Upper lobe of right lung (tissue), 1 donor: ENCODE results near the gene PNMA6F. TPM values are rescaled to one million over a fixed set of nuclear protein-coding genes. Genes with fewer than 3 reads are reported as not detected.

Source experiments
- ATAC-seq: fragments of 200-7000 bp; cut with Tn5 transposase; one replicate; pipeline ENCODE4 v1.9.1; 2020; ENCODE audit warnings: mild to moderate bottlenecking, moderate library complexity
- DNase-seq: peaks from one replicate; pipeline ENCODE4 v3.0.0-alpha.2; 2020
- H3K27ac ChIP-seq: fragments of 200-600 bp; one replicate; pipeline ENCODE4 v1.8.0; 2022
- H3K27me3 ChIP-seq: fragments of 200-600 bp; one replicate; pipeline ENCODE4 v1.8.0; 2022; ENCODE audit warnings: mild to moderate bottlenecking
- H3K36me3 ChIP-seq: fragments of 200-600 bp; one replicate; pipeline ENCODE4 v1.8.0; 2022
- H3K4me1 ChIP-seq: fragments of 200-600 bp; one replicate; pipeline ENCODE4 v1.8.0; 2022
- H3K4me3 ChIP-seq: fragments of 200-600 bp; one replicate; pipeline ENCODE4 v1.8.0; 2022; ENCODE audit warnings: mild to moderate bottlenecking
- H3K9me3 ChIP-seq: fragments of 200-600 bp; one replicate; pipeline ENCODE4 v1.8.0; 2022
- CTCF ChIP-seq: fragments of 200-600 bp; IDR thresholded peaks from one replicate; pipeline ENCODE4 v1.8.0; 2022; ENCODE audit warnings: antibody characterized with exemption
- intact Hi-C: fragments of 100-400 bp; cut with DNase I; formaldehyde crosslinking; loops from one replicate; pipeline ENCODE4 v1.11.0; 2022
- total RNA-seq: library from RNA; stranded (reverse); fragmentation: NEBNext Ultra II Directional; extraction: Animal tissue kit (Norgen Biotek cat#: 25700); gene quantifications from one replicate; pipeline ENCODE4 v1.2.1, GENCODE V29; 2021
- donor health status: DM: no; HTN: yes; CAD: no; lungs with severe emphysema.

PNMA6F gene
- total RNA-seq, 1 donor from 2014 or later, result not detected

GRCh38 chrX:153312041-153312440 lies 9.5 kb downstream of the PNMA6F start:
- no peak for TF ChIP-seq CTCF

GRCh38 chrX:153310901-153311300 lies 10.7 kb downstream of the PNMA6F start:
- Histone ChIP-seq H3K27me3 (no peaks in the 10 kb centered on the region), H3K4me1 (no peaks in the 10 kb centered on the region), H3K9me3 (no peaks in the 10 kb centered on the region), H3K4me3 (no peak overlapping the region), H3K36me3 (no peaks in the 10 kb centered on the region), H3K27ac (no peak overlapping the region)
- intact Hi-C loops, result no loop called here
- TF ChIP-seq CTCF, result no peak
- ATAC-seq (no peak), DNase-seq (no peak)

More at GRCh38 chrX:153312041-153312440, 9.5 kb downstream of the PNMA6F start:
- H3K36me3 ChIP-seq, result no peaks in the 10 kb centered on the region
- H3K4me3 ChIP-seq, result no peak overlapping the region
- no peak for DNase-seq
- no peaks in the 10 kb centered on the region for H3K4me1 ChIP-seq
- H3K27ac ChIP-seq, result no peak overlapping the region
- intact Hi-C loops, result no loop called here
- no peaks in the 10 kb centered on the region for H3K9me3 ChIP-seq
- ATAC-seq, result no peak
- H3K27me3 ChIP-seq, result no peaks in the 10 kb centered on the region

GRCh38 chrX:153307276-153308178 lies 14.0 kb downstream of the PNMA6F start:
- Histone ChIP-seq H3K4me3 (no peak overlapping the region), H3K27me3 (no peaks in the 10 kb centered on the region), H3K27ac (no peak overlapping the region), H3K36me3 (no peaks in the 10 kb centered on the region), H3K4me1 (no peaks in the 10 kb centered on the region), H3K9me3 (no peaks in the 10 kb centered on the region)
- TF ChIP-seq CTCF, result no peak
- intact Hi-C loops, result no loop called here
- no peak for ATAC-seq
- no peak for DNase-seq

- Histone ChIP-seq H3K4me1 (no peaks in the 10 kb centered on the region), H3K4me3 (no peak overlapping the region), H3K27me3 (no peaks in the 10 kb centered on the region), H3K36me3 (no peaks in the 10 kb centered on the region), H3K27ac (no peak overlapping the region), H3K9me3 (no peaks in the 10 kb centered on the region)
- intact Hi-C loops, result no loop called here
- TF ChIP-seq CTCF, result no peak
- ATAC-seq (no peak), DNase-seq (no peak)
These were observed 14.9 kb downstream of the PNMA6F start for GRCh38 chrX:153306527-153307115.

- no peak for ATAC-seq
- no peak for DNase-seq
- Histone ChIP-seq H3K36me3 (no peaks in the 10 kb centered on the region), H3K27me3 (no peaks in the 10 kb centered on the region), H3K27ac (no peak overlapping the region), H3K9me3 (no peaks in the 10 kb centered on the region), H3K4me3 (no peak overlapping the region), H3K4me1 (no peaks in the 10 kb centered on the region)
- intact Hi-C loops, result no loop called here
- TF ChIP-seq CTCF, result no peak
These were observed 15.6 kb downstream of the PNMA6F start for GRCh38 chrX:153305972-153306371.
